Adrenal gland (tissue), 12 donors: ENCODE data around the gene CHP1. TPM values are rescaled to one million over a fixed set of nuclear protein-coding genes. Genes with fewer than 3 reads are reported as not detected.
A peak's percentile ranks its signal among the peaks of the same experiment; 100 is the strongest.
"Not testable (repeated sequence)": the region's sequence is repeated elsewhere in the genome, so short reads cannot be mapped to it uniquely, and the experiment has no call there.

Experiments used
- DNase-seq, 7 donors: peaks; one replicate each; pipeline ENCODE4 v3.0.0-alpha.2; 2019 to 2020
- H3K27ac ChIP-seq, 5 donors: fragments of 200-600 bp; sonication (generic) in 4 of 5; 1 replicate in 3 of 5; 2 replicates in 2 of 5; pipeline versions ENCODE4 v1.5.1 to v1.8.0; 2016 to 2020; ENCODE audit warnings: mild to moderate bottlenecking in 1 of 5
- H3K27me3 ChIP-seq: fragments of 200-600 bp; 2 replicates; pipeline ENCODE4 v1.8.0; 2021
- H3K36me3 ChIP-seq, 2 donors: fragments of 200-600 bp; replicated peaks in 1 of 2; 1 replicate in 1 of 2; 2 replicates in 1 of 2; pipeline versions ENCODE4 v1.5.1 to v1.8.0; 2018 to 2022
- H3K4me1 ChIP-seq, 2 donors: fragments of 200-600 bp; replicated peaks in 1 of 2; 1 replicate in 1 of 2; 2 replicates in 1 of 2; pipeline versions ENCODE4 v1.5.1 to v1.8.0; 2018 to 2021
- H3K4me3 ChIP-seq, 4 donors: fragments of 200-600 bp; sonication (generic) in 3 of 4; one replicate each; pipeline ENCODE4 v1.5.1; 2016 to 2018
- H3K9me3 ChIP-seq, 3 donors: fragments of 200-600 bp; sonication (generic) in 1 of 3; replicated peaks in 1 of 3; 1 replicate in 2 of 3; 2 replicates in 1 of 3; pipeline versions ENCODE4 v1.5.1 to v1.8.0; 2016 to 2021
- CTCF ChIP-seq, 6 experiments: fragments of 450-650 bp in 4 of 6; fragments of 200-600 bp in 2 of 6; sonication (generic) in 1 of 6; IDR thresholded peaks; 1 replicate in 5 of 6; 2 replicates in 1 of 6; pipeline versions ENCODE4 v1.5.1 to v1.8.0; 2016 to 2021; ENCODE audit warnings: antibody characterized with exemption in 6 of 6, mild to moderate bottlenecking in 2 of 6, moderate library complexity in 1 of 6
- POLR2A ChIP-seq, 2 donors: fragments of 450-650 bp; IDR thresholded peaks; one replicate each; pipeline ENCODE4 v1.6.1; 2017; ENCODE audit warnings: antibody characterized with exemption in 2 of 2, mild to moderate bottlenecking in 2 of 2, moderate library complexity in 1 of 2
- WGBS, 4 donors: extraction: QIAGEN DNeasy Blood & Tissue Kit in 2 of 4; methylation state at CpG; one replicate each; pipeline versions ENCODE4 v1.1.5 to v1.1.7; 2013 to 2017; 5-methylcytosine and 5-hydroxymethylcytosine counted together
- intact Hi-C, 2 donors: fragments of 100-400 bp; cut with DNase I; formaldehyde crosslinking; loops; one replicate each; pipeline versions ENCODE4 v1.14.1 to v1.15.0; 2022 to 2023
- polyA plus RNA-seq, 3 donors: library from polyadenylated mRNA; stranded (reverse); fragments of 200-250 nt in 2 of 3; fragments of 350-450 nt in 1 of 3; fragmentation: Illumina TruSeq in 1 of 3; extraction: RNeasy Lipid Tissue Mini Kit (QIAGEN cat#74804) in 1 of 3; gene quantifications; one replicate each; pipeline ENCODE4 v1.2.3, GENCODE V29; 2013 to 2014
- total RNA-seq, 9 donors: library from RNA; depleted of rRNA in 4 of 9; stranded (reverse); fragments of >200 nt in 4 of 9; fragments of 120-200 nt in 1 of 9; fragmentation: NEBNext Ultra II Directional in 1 of 9; extraction: Animal tissue kit (Norgen Biotek cat#: 25700) in 1 of 9; gene quantifications; one replicate each; pipeline versions ENCODE4 v1.1.0 to v1.2.4, GENCODE V29; 2013 to 2023
- donor health status: healthy with polysubstance abuse.
- donor health status: Bipolar disorder and iron deficiency.
- donor health status: DM: yes; HTN: yes; CAD: no.
- donor health status: DM: no; HTN: no; CAD: no.
- donor health status: DM: no; HTN: no; CAD: no.
- donor health status: DM: yes; HTN: yes; CAD: no.

The CHP1 gene
- total and polyA plus RNA-seq, 12 donors = 39.7 to 387 (median 165) TPM

- Histone ChIP-seq H3K27me3 (no peaks in the 10 kb centered on the region), H3K4me3 (no peak overlapping the region), H3K4me1 (no peaks in the 10 kb centered on the region), H3K36me3 (peaks cover 0 to 56% of the 10 kb centered on the region in 2 donors), H3K9me3 (no peaks in the 10 kb centered on the region), H3K27ac (no peak overlapping the region)
- DNase-seq = peak in 1 of 7 donors; percentile 6
- intact Hi-C loops = no loop called here
- no peak for TF ChIP-seq POLR2A (IDR thresholded peaks at IDR 0.05)
- TF ChIP-seq CTCF (IDR thresholded peaks at IDR 0.05) = no peak
These were observed 45.8 kb downstream of the CHP1 start for GRCh38 chr15:41276831-41277230.

- Histone ChIP-seq H3K4me3 (no peak overlapping the region), H3K4me1 (peaks cover 0 to 2% of the 10 kb centered on the region in 2 donors), H3K27me3 (no peaks in the 10 kb centered on the region), H3K9me3 (no peaks in the 10 kb centered on the region), H3K36me3 (peaks cover 0 to 49% of the 10 kb centered on the region in 2 donors), H3K27ac (no peak overlapping the region)
- DNase-seq = no peak
- TF ChIP-seq POLR2A (IDR thresholded peaks at IDR 0.05) = no peak
- TF ChIP-seq CTCF (IDR thresholded peaks at IDR 0.05) = no peak
- 89 to 100% (median 92%) methylated on average over 3 of the region's 3 CpGs for WGBS, 4 donors
- intact Hi-C loops = no loop called here
These were observed 47.3 kb downstream of the CHP1 start for GRCh38 chr15:41278319-41278718.

- H3K27me3 ChIP-seq = no peaks in the 10 kb centered on the region
- 83 to 100% (median 85%) methylated on average over 1 of the region's 1 CpG for WGBS, 4 donors
- intact Hi-C loops = loop anchor here in 1 of 2 donors (10.0 kb wide), 1 partner anchor 45 kb away; the partner anchor contains the start of genes CHP1 and EXD1
- no peak for DNase-seq
- no peak overlapping the region for H3K4me3 ChIP-seq
- no peak overlapping the region for H3K27ac ChIP-seq
- peaks cover 0 to 2% of the 10 kb centered on the region in 2 donors for H3K4me1 ChIP-seq
- H3K9me3 ChIP-seq = no peaks in the 10 kb centered on the region
- TF ChIP-seq POLR2A (IDR thresholded peaks at IDR 0.05) (no peak), CTCF (IDR thresholded peaks at IDR 0.05) (no peak)
- H3K36me3 ChIP-seq = peaks cover 0 to 39% of the 10 kb centered on the region in 2 donors
These were observed 48.6 kb downstream of the CHP1 start for GRCh38 chr15:41279535-41280283.

- Histone ChIP-seq H3K27ac (peak overlapping the region in 4 of 5 donors; percentile 13 to 52 (median 16)), H3K36me3 (peaks cover 0 to 37% of the 10 kb centered on the region in 2 donors), H3K9me3 (no peaks in the 10 kb centered on the region), H3K4me1 (peaks cover 14% of the 10 kb centered on the region in 2 donors), H3K27me3 (no peaks in the 10 kb centered on the region), H3K4me3 (no peak overlapping the region)
- TF ChIP-seq CTCF (IDR thresholded peaks at IDR 0.05) (no peak), POLR2A (IDR thresholded peaks at IDR 0.05) (no peak)
- intact Hi-C loops = loop anchor here in 1 of 2 donors (10.0 kb wide), 1 partner anchor 46 kb away; the partner anchor contains the start of genes CHP1 and EXD1
- peak in 2 of 7 donors; percentile 26 to 36 for DNase-seq
- WGBS, 4 donors = 45 to 78% (median 58%) methylated on average over 1 of the region's 1 CpG
These were observed 50.2 kb downstream of the CHP1 start for GRCh38 chr15:41281236-41281635.

- 93 to 96% (median 95%) methylated on average over 5 to 10 of the region's 10 CpGs for WGBS, 4 donors
These were observed 51.4 kb downstream of the CHP1 start for GRCh38 chr15:41282436-41282835.

GRCh38 chr15:41282980-41283652 lies 52.0 kb downstream of the CHP1 start:
- intact Hi-C loops = loop anchor here in 1 of 2 donors (10.0 kb wide), 1 partner anchor 48 kb away; the partner anchor contains the start of genes CHP1 and EXD1
- not testable (repeated sequence) for DNase-seq, H3K9me3 ChIP-seq, H3K27me3 ChIP-seq
- Histone ChIP-seq H3K4me1 (peaks cover 31 to 33% of the 10 kb centered on the region in 2 donors), H3K36me3 (peaks cover 0 to 44% of the 10 kb centered on the region in 2 donors), H3K4me3 (peak overlapping the region in 2 of 4 donors; percentile 17 to 72), H3K27ac (peak overlapping the region; percentile 76 to 98 (median 94))
- WGBS, 4 donors = 45 to 52% (median 47%) methylated on average over 19 of the region's 19 CpGs

More at GRCh38 chr15:41282436-41282835, 51.4 kb downstream of the CHP1 start:
- H3K4me3 ChIP-seq, H3K27me3 ChIP-seq, H3K9me3 ChIP-seq: not testable (repeated sequence)
- peak in 1 of 7 donors; percentile 27 for DNase-seq
- intact Hi-C loops = loop anchor here in 1 of 2 donors (10.0 kb wide), 1 partner anchor 48 kb away; the partner anchor contains the start of genes CHP1 and EXD1
- H3K4me1 ChIP-seq = peaks cover 26% of the 10 kb centered on the region in 2 donors
- peak overlapping the region in 1 of 5 donors; percentile 94 for H3K27ac ChIP-seq
- peaks cover 0 to 38% of the 10 kb centered on the region in 2 donors for H3K36me3 ChIP-seq
